HepG2 (cell line): ENCODE measurements around the gene ZNF175. TPM values are rescaled to one million over a fixed set of nuclear protein-coding genes. Genes with fewer than 3 reads are reported as not detected.

Experiments
- ATAC-seq: fragments of 200-7000 bp; cut with Tn5 transposase; 3 replicates; pipeline ENCODE4 v1.9.1; 2020; ENCODE audit warnings: mild to moderate bottlenecking, moderate library complexity
- BruUV-seq: library from RNA; stranded (reverse); fragments of 400-500 nt; replicated peaks from 2 replicates; lab custom pipeline; 2021; lab: Mats Ljungman, UMichigan
- CTCF ChIA-PET: fragments of 300-600 bp; formaldehyde crosslinking; extraction: SDS; loops from one replicate; lab custom pipeline; 2021; ENCODE audit warnings: low total read pairs, inconsistent platforms, low intra/inter-chr PET ratio; lab: Yijun Ruan, JAX
- POLR2A ChIA-PET: fragments of 350-600 bp; sonication (Branson Sonifier 250); formaldehyde crosslinking; loops from one replicate; lab custom pipeline; 2020; ENCODE audit warnings: antibody characterized with exemption, inconsistent platforms; lab: Yijun Ruan, JAX
- DNase-seq: peaks from one replicate; pipeline ENCODE4 v3.0.0-alpha.2; 2015; ENCODE audit warnings: low spot score
- FAIRE-seq: peaks from 3 replicates; lab custom pipeline; 2011; peaks lifted over from hg19 to GRCh38; lab: Jason Lieb, UNC
- H2AFZ ChIP-seq: one replicate; pipeline ENCODE4 v1.6.1; 2011; ENCODE audit warnings: low read length, inconsistent platforms
- H3K27ac ChIP-seq: fragments of 300-600 bp; 3 replicates; pipeline ENCODE4 v1.8.0; 2011; ENCODE audit warnings: mixed run types, mild to moderate bottlenecking, mixed read lengths, low read length, inconsistent platforms; ENCODE audit not compliant: insufficient read depth; ENCODE audit errors: extremely low read length
- H3K27me3 ChIP-seq, 2 experiments: fragments of 200-600 bp in 1 of 2; 2 replicates in 1 of 2; 3 replicates in 1 of 2; pipeline versions ENCODE4 v1.6.0 to v1.8.0; 2011; ENCODE audit warnings: low read length in 2 of 2, mild to moderate bottlenecking in 2 of 2, moderate library complexity in 2 of 2, inconsistent platforms in 1 of 2; ENCODE audit not compliant: insufficient read depth in 2 of 2, control insufficient read depth in 1 of 2
- H3K36me3 ChIP-seq, 2 experiments: fragments of 200-600 bp in 1 of 2; replicated peaks in 1 of 2; 2 replicates in 1 of 2; 3 replicates in 1 of 2; pipeline versions ENCODE4 v1.5.1 to v1.8.0; 2011; ENCODE audit warnings: low read length in 2 of 2, inconsistent platforms in 1 of 2; ENCODE audit not compliant: insufficient read depth in 2 of 2, control insufficient read depth in 1 of 2
- H3K4me1 ChIP-seq: 2 replicates; pipeline ENCODE4 v1.5.1; 2012; ENCODE audit warnings: low read length, inconsistent platforms; ENCODE audit not compliant: insufficient read depth
- H3K4me2 ChIP-seq: 2 replicates; pipeline ENCODE4 v1.6.0; 2011; ENCODE audit warnings: low read depth, low read length, inconsistent platforms
- H3K4me3 ChIP-seq, 3 experiments: fragments of 200-600 bp in 1 of 3; sonication (generic), shearing (Covaris generic) in 1 of 3; replicated peaks in 1 of 3; 2 replicates each; pipeline ENCODE4 v1.5.1; 2011 to 2016; ENCODE audit warnings: low read length in 3 of 3, inconsistent platforms in 2 of 3, low read depth in 2 of 3, mild to moderate bottlenecking in 2 of 3, control low read depth in 1 of 3, mixed read lengths in 1 of 3; ENCODE audit not compliant: insufficient read depth in 1 of 3
- H3K79me2 ChIP-seq: one replicate; pipeline ENCODE4 v1.6.1; 2011; ENCODE audit warnings: low read length, inconsistent platforms; ENCODE audit not compliant: insufficient read depth
- H3K9ac ChIP-seq: 2 replicates; pipeline ENCODE4 v1.6.0; 2011; ENCODE audit warnings: mild to moderate bottlenecking, low read depth, low read length, inconsistent platforms; ENCODE audit not compliant: insufficient read depth
- H3K9me3 ChIP-seq: 2 replicates; pipeline ENCODE4 v1.5.1; 2012; ENCODE audit warnings: mild to moderate bottlenecking, low read length
- H4K20me1 ChIP-seq: 2 replicates; pipeline ENCODE4 v1.6.0; 2011; ENCODE audit warnings: inconsistent platforms, mild to moderate bottlenecking, low read length, moderate library complexity; ENCODE audit not compliant: insufficient read depth
- ESRRA ChIP-seq: sonication (generic); formaldehyde crosslinking; IDR thresholded peaks from 2 replicates; pipeline ENCODE4 v1.5.1; 2020; ENCODE audit warnings: mild to moderate bottlenecking, low read depth, missing genetic modification reagents
- MTF2 ChIP-seq: sonication (generic); formaldehyde crosslinking; IDR thresholded peaks from 2 replicates; pipeline ENCODE4 v1.5.0; 2020; ENCODE audit warnings: missing genetic modification reagents, borderline replicate concordance
- PHF21A ChIP-seq: sonication (generic); formaldehyde crosslinking; IDR thresholded peaks from 2 replicates; pipeline ENCODE4 v1.5.0; 2020; ENCODE audit warnings: mild to moderate bottlenecking, missing genetic modification reagents
- POLR2AphosphoS2 ChIP-seq: IDR thresholded peaks from 2 replicates; pipeline ENCODE4 v1.6.1; 2011; ENCODE audit warnings: low read depth, low read length, improper control_type of control experiment
- SNAI1 ChIP-seq: sonication (generic); formaldehyde crosslinking; IDR thresholded peaks from 2 replicates; pipeline ENCODE4 v1.5.0; 2020; ENCODE audit warnings: mild to moderate bottlenecking, missing genetic modification reagents, borderline replicate concordance
- SNAPC2 ChIP-seq: sonication (generic); formaldehyde crosslinking; IDR thresholded peaks from 2 replicates; pipeline ENCODE4 v1.8.1; 2022; ENCODE audit warnings: mild to moderate bottlenecking, missing genetic modification reagents
- SRY ChIP-seq: sonication (generic); formaldehyde crosslinking; IDR thresholded peaks from 2 replicates; pipeline ENCODE4 v1.8.0; 2022; ENCODE audit warnings: mild to moderate bottlenecking, missing genetic modification reagents
- ZMYM4 ChIP-seq: sonication (generic); formaldehyde crosslinking; IDR thresholded peaks from 2 replicates; pipeline ENCODE4 v1.8.1; 2023; ENCODE audit warnings: mild to moderate bottlenecking, missing genetic modification reagents
- ZNF121 ChIP-seq: sonication (generic); formaldehyde crosslinking; IDR thresholded peaks from 2 replicates; pipeline ENCODE4 v1.5.0; 2020; ENCODE audit warnings: mild to moderate bottlenecking, missing genetic modification reagents
- ZNF652 ChIP-seq: IDR thresholded peaks from 2 replicates; pipeline ENCODE4 v1.6.1; 2016; ENCODE audit warnings: low read depth, borderline replicate concordance
- ZNF775 ChIP-seq: sonication (generic); formaldehyde crosslinking; IDR thresholded peaks from 2 replicates; pipeline ENCODE4 v1.4.0; 2020; ENCODE audit warnings: missing genetic modification reagents, mild to moderate bottlenecking, moderate library complexity, borderline replicate concordance
- ZSCAN9 ChIP-seq: IDR thresholded peaks from 2 replicates; pipeline ENCODE4 v1.6.1; 2016; ENCODE audit warnings: borderline replicate concordance
- WGBS: methylation state at CpG from one replicate; pipeline ENCODE4 v1.1.6; 2017; ENCODE audit warnings: low lambda C conversion rate; 5-methylcytosine and 5-hydroxymethylcytosine counted together
- in situ Hi-C: cut with HindIII; loops from 2 replicates; pipeline ENCODE4 v1.10.0; 2017; ENCODE audit warnings: low pct_unique_long_range_greater_than_20kb; ENCODE audit not compliant: extremely low pct_ligation_motif_present
- intact Hi-C: fragments of 100-400 bp; cut with micrococcal nuclease; formaldehyde crosslinking; loops from one replicate; pipeline ENCODE4 v1.10.0; 2022; ENCODE audit not compliant: unreplicated experiment
- polyA plus RNA-seq, 8 experiments: library from polyadenylated mRNA; depleted of rRNA in 3 of 8; stranded (reverse) in 7 of 8; unstranded in 1 of 8; fragments of >200 nt; fragmentation: Illumina TruSeq in 4 of 8; extraction: Trizol in 4 of 8; gene quantifications; 2 replicates each; pipeline versions ENCODE4 v1.2.1 to v1.2.3, GENCODE V29; 2011 to 2016; ENCODE audit warnings: low read depth in 4 of 8, missing spikeins in 1 of 8, mixed read lengths in 1 of 8; ENCODE audit not compliant: insufficient read depth in 1 of 8
- total RNA-seq, 5 experiments: library from RNA; depleted of rRNA; stranded (reverse); fragments of >200 nt; fragmentation: Illumina TruSeq; extraction: Trizol; gene quantifications; 2 replicates each; pipeline ENCODE4 v1.2.3, GENCODE V29; 2016; ENCODE audit warnings: low read depth in 1 of 5
- TF ChIP-seq, protein P1 (sequence below): sonication (generic); formaldehyde crosslinking; IDR thresholded peaks from 2 replicates; pipeline ENCODE4 v1.4.0; 2020; ENCODE audit warnings: mild to moderate bottlenecking, missing genetic modification reagents, borderline replicate concordance

Gene ZNF175
- total and polyA plus RNA-seq, 2 of the 13 experiments (the other 11 are each of a cell fraction or from before 2014, with no cell fraction given), result 1.2 to 1.5 TPM

DNA sequence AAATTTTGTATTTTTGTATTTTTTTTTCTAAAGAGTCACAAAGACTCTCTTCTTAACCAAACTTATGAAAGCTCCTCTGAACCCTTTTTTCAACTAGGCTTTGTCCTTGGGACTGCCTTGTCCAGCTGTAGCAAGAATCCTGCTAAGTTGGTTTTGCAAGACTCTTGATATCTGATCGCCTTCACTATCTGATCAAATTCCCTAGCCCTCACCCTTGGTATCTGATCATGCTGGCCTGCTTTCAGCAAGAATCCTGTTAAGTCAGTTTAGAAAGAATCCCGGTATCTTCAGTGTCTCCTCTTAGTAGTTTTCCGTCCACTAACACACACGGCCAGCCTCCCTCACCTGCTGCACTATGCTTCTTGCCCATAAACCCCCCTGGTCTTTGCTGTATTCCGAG is 61.0 kb downstream of the ZNF175 start:
- POLR2A ChIA-PET, result no interaction called here
- H3K79me2 ChIP-seq, result no peaks in the 10 kb centered on the region
- intact Hi-C loops, result no loop called here
- BruUV-seq, result no TSS peak
- ATAC-seq, result no peak
- no peak overlapping the region for H2AFZ ChIP-seq
- H3K4me1 ChIP-seq, result no peaks in the 10 kb centered on the region
- TF ChIP-seq, protein P1, sequence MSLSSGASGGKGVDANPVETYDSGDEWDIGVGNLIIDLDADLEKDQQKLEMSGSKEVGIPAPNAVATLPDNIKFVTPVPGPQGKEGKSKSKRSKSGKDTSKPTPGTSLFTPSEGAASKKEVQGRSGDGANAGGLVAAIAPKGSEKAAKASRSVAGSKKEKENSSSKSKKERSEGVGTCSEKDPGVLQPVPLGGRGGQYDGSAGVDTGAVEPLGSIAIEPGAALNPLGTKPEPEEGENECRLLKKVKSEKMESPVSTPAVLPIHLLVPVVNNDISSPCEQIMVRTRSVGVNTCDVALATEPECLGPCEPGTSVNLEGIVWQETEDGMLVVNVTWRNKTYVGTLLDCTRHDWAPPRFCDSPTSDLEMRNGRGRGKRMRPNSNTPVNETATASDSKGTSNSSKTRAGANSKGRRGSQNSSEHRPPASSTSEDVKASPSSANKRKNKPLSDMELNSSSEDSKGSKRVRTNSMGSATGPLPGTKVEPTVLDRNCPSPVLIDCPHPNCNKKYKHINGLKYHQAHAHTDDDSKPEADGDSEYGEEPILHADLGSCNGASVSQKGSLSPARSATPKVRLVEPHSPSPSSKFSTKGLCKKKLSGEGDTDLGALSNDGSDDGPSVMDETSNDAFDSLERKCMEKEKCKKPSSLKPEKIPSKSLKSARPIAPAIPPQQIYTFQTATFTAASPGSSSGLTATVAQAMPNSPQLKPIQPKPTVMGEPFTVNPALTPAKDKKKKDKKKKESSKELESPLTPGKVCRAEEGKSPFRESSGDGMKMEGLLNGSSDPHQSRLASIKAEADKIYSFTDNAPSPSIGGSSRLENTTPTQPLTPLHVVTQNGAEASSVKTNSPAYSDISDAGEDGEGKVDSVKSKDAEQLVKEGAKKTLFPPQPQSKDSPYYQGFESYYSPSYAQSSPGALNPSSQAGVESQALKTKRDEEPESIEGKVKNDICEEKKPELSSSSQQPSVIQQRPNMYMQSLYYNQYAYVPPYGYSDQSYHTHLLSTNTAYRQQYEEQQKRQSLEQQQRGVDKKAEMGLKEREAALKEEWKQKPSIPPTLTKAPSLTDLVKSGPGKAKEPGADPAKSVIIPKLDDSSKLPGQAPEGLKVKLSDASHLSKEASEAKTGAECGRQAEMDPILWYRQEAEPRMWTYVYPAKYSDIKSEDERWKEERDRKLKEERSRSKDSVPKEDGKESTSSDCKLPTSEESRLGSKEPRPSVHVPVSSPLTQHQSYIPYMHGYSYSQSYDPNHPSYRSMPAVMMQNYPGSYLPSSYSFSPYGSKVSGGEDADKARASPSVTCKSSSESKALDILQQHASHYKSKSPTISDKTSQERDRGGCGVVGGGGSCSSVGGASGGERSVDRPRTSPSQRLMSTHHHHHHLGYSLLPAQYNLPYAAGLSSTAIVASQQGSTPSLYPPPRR, result no peak
- no peak for TF ChIP-seq ZSCAN9 (CRISPR knock-in tag)
- TF ChIP-seq SNAI1, result no peak
- TF ChIP-seq ESRRA (CRISPR knock-in tag), result no peak
- TF ChIP-seq ZNF121 (CRISPR knock-in tag), result no peak
- TF ChIP-seq SRY, result no peak
- TF ChIP-seq MTF2 (CRISPR knock-in tag), result no peak
- no peak for TF ChIP-seq ZNF775 (CRISPR knock-in tag)
- no peak for TF ChIP-seq PHF21A (CRISPR knock-in tag)
- no peak for TF ChIP-seq ZMYM4 (CRISPR knock-in tag)
- no peak for TF ChIP-seq SNAPC2 (CRISPR knock-in tag)
- no peak for TF ChIP-seq POLR2AphosphoS2
- TF ChIP-seq ZNF652 (CRISPR knock-in tag), result no peak
- H3K27ac ChIP-seq, result no peak overlapping the region
- H3K9me3 ChIP-seq, result peaks cover 5% of the 10 kb centered on the region; the same call in 1 of the 2 replicates
- in situ Hi-C loops, result loop anchor here (25.0 kb wide), 1 partner anchor 345 kb away; no protein-coding TSS in a partner anchor
- no peaks in the 10 kb centered on the region for H4K20me1 ChIP-seq
- DNase-seq, result no peak
- peaks cover 0 to 25% of the 10 kb centered on the region in 2 experiments; a peak in 4 of 5 replicates for H3K27me3 ChIP-seq
- H3K4me3 ChIP-seq, result no peak overlapping the region
- WGBS, result 3% methylated on average over 5 of the region's 5 CpGs
- H3K36me3 ChIP-seq, result no peaks in the 10 kb centered on the region
- FAIRE-seq, result no peak
- no peak overlapping the region for H3K9ac ChIP-seq
- CTCF ChIA-PET, result no interaction called here
- H3K4me2 ChIP-seq, result no peak overlapping the region
